GM18519 (cell line): ENCODE results near the gene TMEM179.

Source experiments
- ATAC-seq: cut with Tn5 transposase; IDR thresholded peaks from one replicate; pipeline ENCODE4 v1.9.1; 2021; ENCODE audit warnings: mild to moderate bottlenecking, moderate library complexity; ENCODE audit not compliant: unreplicated experiment, low FRiP score

TMEM179 gene

DNA sequence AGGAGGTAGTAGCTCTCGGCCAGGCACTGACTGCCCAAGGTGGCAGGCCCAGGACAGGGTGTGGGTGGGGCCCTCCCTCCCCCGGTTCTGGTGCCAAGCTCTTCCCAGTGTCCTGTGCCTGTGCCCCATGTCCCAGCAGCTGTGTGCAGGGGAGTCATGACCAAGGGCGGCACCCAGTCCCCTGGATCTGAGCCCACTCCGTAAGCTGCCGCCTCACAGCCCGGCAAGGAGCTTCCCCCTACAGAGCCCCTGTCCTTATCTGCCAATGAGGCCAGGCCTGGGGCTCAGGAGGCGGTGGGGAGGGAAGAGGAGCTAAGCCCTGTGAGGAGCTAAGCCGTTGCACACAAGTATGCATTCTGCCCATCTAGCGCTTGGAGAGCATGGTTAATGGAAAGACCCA, 30.6 kb downstream of the TMEM179 start:
- no peak for ATAC-seq

- ATAC-seq: no peak
Measured at GRCh38 chr14:104572668-104573067, 31.9 kb downstream of the TMEM179 start.

DNA sequence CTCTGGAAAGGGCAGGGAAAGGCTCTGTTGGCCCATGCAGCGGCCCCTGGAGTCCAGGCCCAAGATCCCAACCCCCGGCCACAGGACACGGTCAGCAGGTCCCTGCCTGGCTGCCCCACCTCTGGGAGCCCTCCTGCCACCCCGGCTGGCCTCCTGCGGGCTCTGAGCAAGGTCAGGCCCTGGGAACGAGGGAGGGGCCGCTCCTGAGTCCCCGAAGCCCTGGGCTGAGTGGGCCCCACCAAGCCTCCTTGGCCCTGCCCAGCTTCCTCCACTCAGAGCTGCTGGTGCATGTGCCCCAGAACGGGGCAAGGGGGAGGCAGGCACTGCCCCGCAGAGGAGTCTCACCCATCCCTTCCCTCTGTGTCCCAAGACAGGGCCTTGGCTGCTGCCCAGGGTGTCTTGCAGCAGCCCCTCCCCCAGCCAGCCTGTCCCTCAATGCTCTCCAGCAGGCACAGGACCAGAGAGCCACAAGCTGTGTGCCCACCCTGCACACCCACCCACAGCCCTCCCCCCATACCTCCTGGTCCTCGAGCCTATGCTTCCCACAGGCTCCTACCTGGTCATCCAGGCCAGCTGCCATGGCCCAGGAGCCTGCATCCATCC, 32.4 kb downstream of the TMEM179 start:
- no peak for ATAC-seq

DNA sequence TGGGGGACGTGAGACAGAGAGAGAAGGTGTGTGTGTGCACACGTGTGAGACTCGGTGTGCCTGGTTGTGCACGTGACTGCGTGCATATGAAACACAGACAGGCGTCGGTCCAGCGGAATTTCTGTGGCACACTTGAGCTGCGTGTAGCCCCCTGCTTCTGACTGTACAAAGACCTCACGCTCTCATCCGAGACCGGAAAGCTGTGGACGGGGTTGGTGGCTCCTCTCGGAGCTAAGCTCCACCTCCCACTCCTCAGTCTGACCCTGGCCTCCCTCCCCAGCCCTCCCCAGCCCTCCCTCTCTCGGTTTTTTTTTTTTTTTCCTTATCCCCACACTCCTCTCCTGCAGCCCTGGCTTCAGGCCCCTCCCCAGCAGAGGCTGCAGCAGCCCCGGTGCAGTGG, 33.3 kb downstream of the TMEM179 start:
- no peak for ATAC-seq

DNA sequence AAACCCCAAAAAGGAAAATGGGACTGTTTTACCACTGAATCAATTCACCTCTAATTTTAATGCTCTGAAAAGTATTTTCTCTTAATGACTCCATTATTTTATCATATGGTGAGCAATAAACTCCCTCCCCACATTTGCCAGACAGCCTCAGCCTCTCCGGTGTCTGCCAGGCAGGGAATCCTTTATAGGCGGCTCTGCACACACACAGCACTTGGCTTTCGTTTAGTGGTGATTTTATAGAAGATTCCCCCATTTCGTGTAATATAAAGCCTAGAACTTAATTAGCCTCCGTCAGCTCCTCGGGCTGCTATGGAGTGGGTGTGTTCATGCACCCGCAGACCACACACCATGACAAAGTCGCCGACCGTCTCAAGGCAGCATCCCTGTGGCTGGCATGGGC, 35.1 kb downstream of the TMEM179 start:
- ATAC-seq: no peak

DNA sequence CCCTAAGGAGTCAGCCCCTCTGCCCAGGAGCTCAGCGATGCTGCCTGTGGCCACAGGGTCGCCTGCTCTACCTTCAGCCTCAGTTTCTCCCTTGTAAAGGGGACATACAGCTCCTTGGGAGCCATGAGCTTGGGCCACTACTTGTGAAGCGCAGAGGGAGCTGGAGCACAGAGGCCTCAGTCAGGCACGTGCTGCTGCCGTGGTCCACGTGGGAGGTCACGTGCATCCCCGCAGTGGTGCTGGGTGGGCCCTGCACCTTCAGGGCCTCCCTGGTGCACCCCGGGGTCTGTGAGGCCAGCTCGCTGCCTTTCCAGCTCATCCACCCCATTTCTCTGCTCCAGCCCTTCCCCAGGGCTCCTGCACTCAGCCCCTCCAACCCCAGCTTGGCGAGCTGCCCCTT, 36.0 kb downstream of the TMEM179 start:
- ATAC-seq: no peak

DNA sequence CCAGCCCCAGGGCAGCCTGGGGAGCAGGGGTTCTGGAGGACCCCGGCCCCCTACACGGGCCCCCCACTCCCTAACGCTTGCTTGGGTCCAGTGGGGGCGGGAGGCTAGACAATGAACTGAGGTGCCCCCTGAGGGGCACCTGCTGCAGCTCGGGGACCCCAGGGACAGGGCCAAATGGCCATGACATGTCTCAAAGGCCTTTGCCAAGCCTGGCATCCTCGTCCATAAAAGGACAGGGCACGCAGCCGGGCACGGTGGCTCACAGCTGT, 36.7 kb downstream of the TMEM179 start:
- ATAC-seq: no peak

GRCh38 chr14:104567141-104567956, 37.2 kb downstream of the TMEM179 start:
- ATAC-seq: no peak

GRCh38 chr14:104564744-104565679, 39.6 kb downstream of the TMEM179 start:
- no peak for ATAC-seq

GRCh38 chr14:104563742-104564615, 40.6 kb downstream of the TMEM179 start:
- ATAC-seq: no peak

- no peak for ATAC-seq
Measured at GRCh38 chr14:104563191-104563741, 41.3 kb downstream of the TMEM179 start.

GRCh38 chr14:104562606-104563005, 42.0 kb downstream of the TMEM179 start:
- no peak for ATAC-seq

DNA sequence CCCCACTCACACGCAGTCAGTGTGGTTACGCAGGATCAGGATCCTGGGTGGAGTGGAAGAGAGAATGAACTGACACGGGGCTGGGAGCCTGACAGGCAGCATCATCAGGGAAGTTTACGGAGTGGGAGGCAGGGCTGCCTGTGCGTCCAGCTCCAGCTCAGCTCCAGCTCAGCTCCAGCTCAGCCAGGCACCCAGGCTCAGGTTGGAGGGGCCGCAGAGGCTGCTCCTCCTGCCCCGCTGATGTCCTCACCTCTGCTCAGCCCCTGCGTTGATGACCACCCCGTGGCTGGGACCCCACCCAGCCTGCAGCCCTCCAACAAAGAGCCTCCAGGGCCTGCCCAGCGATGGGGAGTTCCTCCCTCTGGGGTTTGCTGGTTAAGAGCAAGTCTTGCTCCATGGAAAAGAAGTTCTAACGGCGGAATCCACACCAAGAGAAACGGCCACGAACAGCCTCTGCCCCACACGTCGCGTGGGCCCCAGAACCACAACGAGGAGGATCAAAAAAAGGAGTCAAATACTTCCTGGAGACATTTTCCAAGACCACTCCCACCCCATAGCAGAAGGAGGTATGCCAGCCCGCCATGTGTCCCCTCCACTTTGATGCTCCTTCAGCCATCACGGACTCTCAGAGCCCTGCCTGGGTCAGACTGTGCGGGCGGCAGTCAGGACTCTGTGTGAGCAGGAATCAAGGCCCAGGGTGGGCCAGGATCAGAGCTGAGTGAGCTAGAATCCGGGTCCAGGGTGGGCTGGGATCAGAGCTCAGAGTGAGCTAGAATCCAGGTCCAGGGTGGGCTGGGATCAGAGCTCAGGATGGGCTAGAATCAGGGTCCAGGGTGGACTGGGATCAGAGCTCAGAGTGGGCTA, 42.7 kb downstream of the TMEM179 start:
- ATAC-seq: no peak

GRCh38 chr14:104561124-104561557, 43.4 kb downstream of the TMEM179 start:
- no peak for ATAC-seq

DNA sequence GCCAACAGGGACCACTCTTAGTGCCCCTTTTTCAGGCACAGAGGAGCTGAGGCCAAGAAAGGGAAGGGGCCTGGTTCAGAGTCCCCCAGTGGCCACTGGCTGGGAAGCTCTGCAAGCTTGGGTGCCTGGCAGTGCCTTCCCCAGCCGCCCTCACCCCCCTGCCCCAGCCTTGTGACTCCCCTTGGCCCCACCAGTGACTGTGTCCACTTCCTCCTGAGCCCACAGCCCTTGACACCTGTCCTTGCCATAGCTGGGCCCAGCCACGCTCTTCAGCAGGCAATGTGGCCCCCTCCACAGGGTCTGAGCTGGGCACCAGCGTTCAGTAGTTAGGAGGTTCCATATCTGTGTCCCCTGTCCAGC, 44.0 kb downstream of the TMEM179 start:
- ATAC-seq: no peak

GRCh38 chr14:104559804-104560585, 44.6 kb downstream of the TMEM179 start:
- no peak for ATAC-seq

DNA sequence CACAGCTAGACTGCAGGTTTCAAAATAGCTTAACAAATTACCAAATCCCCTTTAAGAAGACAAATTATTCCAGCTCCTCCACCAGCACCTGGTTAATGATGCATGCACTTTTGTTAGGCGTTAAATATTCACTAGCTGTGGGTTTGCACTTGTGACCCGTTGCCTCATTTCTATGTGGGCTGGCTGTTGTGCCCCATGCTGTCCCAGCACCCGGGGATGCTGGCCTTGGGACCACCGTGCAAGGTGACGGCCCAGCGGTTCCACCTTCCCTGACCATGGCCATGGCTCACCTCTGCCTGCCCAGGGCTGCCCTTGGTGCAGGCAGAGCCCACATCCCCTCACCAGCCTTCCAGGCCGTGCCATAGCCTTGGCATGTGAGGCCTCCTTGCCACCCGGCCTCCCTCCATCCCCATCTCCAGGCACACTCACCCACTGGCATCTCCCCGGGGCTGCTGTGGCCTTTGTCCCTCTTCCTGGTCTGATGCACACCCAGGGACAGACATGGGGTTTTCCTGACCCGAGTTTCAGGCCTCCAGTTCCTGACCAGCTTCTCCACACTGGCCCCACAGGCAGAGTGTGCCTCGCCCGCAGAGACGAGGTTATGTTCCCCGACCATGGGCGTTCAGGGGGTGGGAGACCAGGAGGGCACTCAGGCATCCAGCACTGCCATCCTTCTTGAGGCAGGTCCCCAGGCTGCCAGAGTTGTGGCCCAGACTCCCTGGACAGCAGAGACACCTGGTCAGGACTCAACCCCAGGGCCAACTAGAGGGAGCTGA, 45.4 kb downstream of the TMEM179 start:
- ATAC-seq: no peak
